Mesendoderm (in vitro differentiated cells): ENCODE data around the gene PPIA.
A peak's percentile ranks its signal among the peaks of the same experiment; 100 is the strongest.

Source experiments
- DNase-seq: peaks from one replicate; pipeline ENCODE4 v3.0.0; 2013
- H2AK5ac ChIP-seq: 2 replicates; pipeline ENCODE4 v1.6.1; 2013; ENCODE audit warnings: low read length, inconsistent platforms
- H2BK120ac ChIP-seq: 2 replicates; pipeline ENCODE4 v1.6.1; 2013; ENCODE audit warnings: low read depth, mild to moderate bottlenecking, low read length, moderate library complexity, mixed read lengths
- H2BK15ac ChIP-seq: replicated peaks from 2 replicates; pipeline ENCODE4 v1.6.1; 2013; ENCODE audit warnings: low read depth, mild to moderate bottlenecking, moderate library complexity
- H2BK5ac ChIP-seq: 2 replicates; pipeline ENCODE4 v1.6.1; 2013; ENCODE audit warnings: low read length, inconsistent platforms
- H3K18ac ChIP-seq: 2 replicates; pipeline ENCODE4 v1.6.1; 2013; ENCODE audit warnings: mild to moderate bottlenecking, low read length, mixed read lengths
- H3K23ac ChIP-seq: one replicate; pipeline ENCODE4 v1.6.1; 2013; ENCODE audit warnings: low read length
- H3K27ac ChIP-seq: 2 replicates; pipeline ENCODE4 v1.5.1; 2013; ENCODE audit warnings: low read depth, mild to moderate bottlenecking, inconsistent platforms, low read length, moderate library complexity
- H3K27me3 ChIP-seq: 2 replicates; pipeline ENCODE4 v1.6.1; 2013; ENCODE audit warnings: low read length, control low read depth, mild to moderate bottlenecking, inconsistent platforms; ENCODE audit not compliant: insufficient read depth, poor library complexity
- H3K36me3 ChIP-seq: 2 replicates; pipeline ENCODE4 v1.6.1; 2013; ENCODE audit warnings: low read length, inconsistent platforms; ENCODE audit not compliant: control insufficient read depth, insufficient read depth
- H3K4ac ChIP-seq: one replicate; pipeline ENCODE4 v1.6.1; 2013; ENCODE audit warnings: low read depth, mild to moderate bottlenecking, low read length, moderate library complexity
- H3K4me1 ChIP-seq: 2 replicates; pipeline ENCODE4 v1.6.1; 2013; ENCODE audit warnings: low read depth, low read length, inconsistent platforms; ENCODE audit not compliant: control insufficient read depth
- H3K4me2 ChIP-seq: 2 replicates; pipeline ENCODE4 v1.6.1; 2013; ENCODE audit warnings: low read length
- H3K4me3 ChIP-seq: 2 replicates; pipeline ENCODE4 v1.5.1; 2013; ENCODE audit warnings: mild to moderate bottlenecking, low read length
- H3K56ac ChIP-seq: one replicate; pipeline ENCODE4 v1.6.1; 2013; ENCODE audit warnings: low read length
- H3K79me1 ChIP-seq: 2 replicates; pipeline ENCODE4 v1.6.1; 2013; ENCODE audit warnings: low read length, inconsistent platforms
- H3K79me2 ChIP-seq: 2 replicates; pipeline ENCODE4 v1.6.1; 2013; ENCODE audit warnings: mild to moderate bottlenecking, low read length; ENCODE audit not compliant: control insufficient read depth, insufficient read depth
- H3K9ac ChIP-seq: 2 replicates; pipeline ENCODE4 v1.6.1; 2013; ENCODE audit warnings: low read length, inconsistent platforms
- H4K5ac ChIP-seq: one replicate; pipeline ENCODE4 v1.6.1; 2013; ENCODE audit warnings: low read length
- H4K8ac ChIP-seq: one replicate; pipeline ENCODE4 v1.6.1; 2013; ENCODE audit warnings: low read depth, mild to moderate bottlenecking, control low read depth, low read length, moderate library complexity
- WGBS: extraction: QIAGEN DNeasy Blood & Tissue Kit; methylation state at CpG from one replicate; pipeline ENCODE4 v1.1.7; 2013; ENCODE audit warnings: low lambda C conversion rate, missing lambda C conversion rate; ENCODE audit not compliant: insufficient coverage; ENCODE audit errors: extremely low coverage; 5-methylcytosine and 5-hydroxymethylcytosine counted together

PPIA gene

GRCh38 chr7:44787762-44788161 lies 8.7 kb upstream of the PPIA start:
- no peak overlapping the region for H2BK15ac ChIP-seq
- no peak overlapping the region for H3K4me2 ChIP-seq
- H2AK5ac ChIP-seq = no peak overlapping the region
- no peak overlapping the region for H3K18ac ChIP-seq
- no peaks in the 10 kb centered on the region for H3K79me2 ChIP-seq
- no peaks in the 10 kb centered on the region for H3K36me3 ChIP-seq
- H3K79me1 ChIP-seq = no peaks in the 10 kb centered on the region
- H3K4me3 ChIP-seq = no peak overlapping the region
- H3K27ac ChIP-seq = no peak overlapping the region
- no CpG with 5 or more reads among the region's 3 CpGs for WGBS
- no peak overlapping the region for H4K8ac ChIP-seq
- no peak overlapping the region for H3K9ac ChIP-seq
- no peak for DNase-seq
- no peak overlapping the region for H3K4ac ChIP-seq
- no peaks in the 10 kb centered on the region for H3K27me3 ChIP-seq
- H2BK120ac ChIP-seq = no peak overlapping the region
- no peaks in the 10 kb centered on the region for H3K4me1 ChIP-seq
- no peak overlapping the region for H3K56ac ChIP-seq
- H2BK5ac ChIP-seq = no peak overlapping the region
- no peak overlapping the region for H3K23ac ChIP-seq
- no peak overlapping the region for H4K5ac ChIP-seq

GRCh38 chr7:44789990-44790389 lies 6.5 kb upstream of the PPIA start:
- Histone ChIP-seq H3K27ac (no peak overlapping the region), H3K4me3 (no peak overlapping the region), H3K27me3 (no peaks in the 10 kb centered on the region), H2BK120ac (no peak overlapping the region), H4K8ac (no peak overlapping the region), H3K23ac (no peak overlapping the region), H2BK15ac (no peak overlapping the region), H2BK5ac (no peak overlapping the region), H3K4me2 (no peak overlapping the region), H2AK5ac (no peak overlapping the region), H3K9ac (no peak overlapping the region), H3K36me3 (no peaks in the 10 kb centered on the region), H3K79me1 (no peaks in the 10 kb centered on the region), H3K18ac (no peak overlapping the region), H4K5ac (no peak overlapping the region), H3K4ac (no peak overlapping the region), H3K56ac (no peak overlapping the region), H3K79me2 (no peaks in the 10 kb centered on the region), H3K4me1 (no peaks in the 10 kb centered on the region)
- no peak for DNase-seq
- WGBS = no CpG with 5 or more reads among the region's 5 CpGs

- no peak for DNase-seq
- Histone ChIP-seq H3K79me1 (no peaks in the 10 kb centered on the region), H3K79me2 (no peaks in the 10 kb centered on the region), H4K8ac (no peak overlapping the region), H3K36me3 (no peaks in the 10 kb centered on the region), H2BK120ac (no peak overlapping the region), H3K18ac (no peak overlapping the region), H3K56ac (no peak overlapping the region), H3K4me1 (no peaks in the 10 kb centered on the region), H3K27me3 (no peaks in the 10 kb centered on the region), H3K23ac (no peak overlapping the region), H2BK5ac (no peak overlapping the region), H3K4me3 (no peak overlapping the region), H3K9ac (no peak overlapping the region), H3K4ac (no peak overlapping the region), H4K5ac (no peak overlapping the region), H3K4me2 (no peak overlapping the region), H2BK15ac (no peak overlapping the region), H3K27ac (no peak overlapping the region), H2AK5ac (no peak overlapping the region)
- no CpG with 5 or more reads among the region's 8 CpGs for WGBS
These were observed 4.9 kb upstream of the PPIA start for GRCh38 chr7:44791278-44792219.

- H2BK120ac ChIP-seq = no peak overlapping the region
- no peak overlapping the region for H4K8ac ChIP-seq
- H3K18ac ChIP-seq = no peak overlapping the region
- peak; percentile 36 for DNase-seq
- no peak overlapping the region for H4K5ac ChIP-seq
- no peak overlapping the region for H3K4me3 ChIP-seq
- H2AK5ac ChIP-seq = no peak overlapping the region
- peaks cover 3% of the 10 kb centered on the region for H3K4me1 ChIP-seq
- H3K23ac ChIP-seq = no peak overlapping the region
- H3K79me2 ChIP-seq = peaks cover 23% of the 10 kb centered on the region
- H3K56ac ChIP-seq = no peak overlapping the region
- H2BK15ac ChIP-seq = no peak overlapping the region
- no peak overlapping the region for H3K4ac ChIP-seq
- no peak overlapping the region for H3K9ac ChIP-seq
- peaks cover 4% of the 10 kb centered on the region for H3K36me3 ChIP-seq
- H3K4me2 ChIP-seq = no peak overlapping the region
- WGBS = no CpG with 5 or more reads among the region's 5 CpGs
- no peaks in the 10 kb centered on the region for H3K79me1 ChIP-seq
- no peaks in the 10 kb centered on the region for H3K27me3 ChIP-seq
- no peak overlapping the region for H2BK5ac ChIP-seq
- H3K27ac ChIP-seq = no peak overlapping the region
These were observed 2.6 kb upstream of the PPIA start for GRCh38 chr7:44793919-44794318.

GRCh38 chr7:44794331-44794730 lies 2.1 kb upstream of the PPIA start:
- Histone ChIP-seq H3K4ac (no peak overlapping the region), H3K79me1 (no peaks in the 10 kb centered on the region), H2BK120ac (no peak overlapping the region), H3K4me2 (no peak overlapping the region), H3K79me2 (peaks cover 26% of the 10 kb centered on the region), H3K36me3 (peaks cover 4% of the 10 kb centered on the region), H2BK15ac (no peak overlapping the region), H2AK5ac (no peak overlapping the region), H3K18ac (no peak overlapping the region), H2BK5ac (no peak overlapping the region), H3K4me3 (no peak overlapping the region), H3K23ac (no peak overlapping the region), H3K56ac (no peak overlapping the region), H4K8ac (no peak overlapping the region), H4K5ac (no peak overlapping the region), H3K4me1 (peaks cover 3% of the 10 kb centered on the region), H3K27ac (no peak overlapping the region), H3K27me3 (no peaks in the 10 kb centered on the region), H3K9ac (no peak overlapping the region)
- no CpG with 5 or more reads among the region's 3 CpGs for WGBS
- no peak for DNase-seq
